Epithelial cell of umbilical artery (primary cell): ENCODE results near the gene ZNG1F. TPM values are rescaled to one million over a fixed set of nuclear protein-coding genes. Genes with fewer than 3 reads are reported as not detected.

ENCODE experiments used
- total RNA-seq: library from RNA; depleted of rRNA; stranded (reverse); fragments of >200 nt; gene quantifications from 2 replicates; pipeline ENCODE4 v1.2.3, GENCODE V29; 2014

ZNG1F gene
- 5.8 and 6.5 TPM in 2 replicates for total RNA-seq

GRCh38 chr9:41189217-41189616 is at the start of gene ZNG1F:
Gene ZNG1F (minus strand): TSS chr9:41189317. CDS start chr9:41189258, 59 bp downstream.

GRCh38 chr9:41128581-41128980 is 60.5 kb downstream of the ZNG1F start, which contains the start of gene FOXD4L6:
Gene FOXD4L6 (minus strand): TSS chr9:41128681. CDS start chr9:41128383, 298 bp downstream.

Other genes with a start within 250 kb of the ZNG1F start
- gene FOXD4L6, start 60.6 kb downstream of the ZNG1F start, total RNA-seq, result 0.15 TPM in 1 of 2 replicates, not detected in the other